ENCODE results near the gene CAMTA2. TPM values are rescaled to one million over a fixed set of nuclear protein-coding genes. Genes with fewer than 3 reads are reported as not detected.

CAMTA2 gene
- total and polyA plus RNA-seq, 2 donors (not counting 1 experiment from before 2014, with no cell fraction given) = 12.4 to 18.3 TPM

- Histone ChIP-seq H3K9ac (ENCODE audit: insufficient read depth, low read length) (peak within 1 kb of the TSS; percentile 88), H3K79me2 (ENCODE audit: control insufficient read depth, insufficient read depth, low read length) (peaks cover 15% of the 10 kb centered on the region), H2AFZ (ENCODE audit: low read length) (peak within 1 kb of the TSS; percentile 49), H4K20me1 (ENCODE audit: control insufficient read depth, extremely low read depth, insufficient read depth, low read length) (no peaks in the 10 kb centered on the region), H3K27me3 (ENCODE audit: control insufficient read depth, insufficient read depth, low read length) (no peaks in the 10 kb centered on the region), H3K9me3 (ENCODE audit: control insufficient read depth, insufficient read depth, low read depth, low read length) (no peaks in the 10 kb centered on the region), H3K4me2 (ENCODE audit: extremely low read depth, insufficient read depth, low read length) (peak within 1 kb of the TSS; percentile 100), H3K4me3 (replicated peaks in 1 of 4; ENCODE audit: control extremely low read depth in 1 of 4, insufficient read depth in 1 of 4, low read depth in 3 of 4, low read length in 4 of 4) (peak within 1 kb of the TSS; percentile 71 to 87 (median 86)), H3K36me3 (ENCODE audit: control insufficient read depth, insufficient read depth, low read length) (peaks cover 6% of the 10 kb centered on the region), H3K27ac (ENCODE audit: insufficient read depth, low read length) (peak within 1 kb of the TSS; percentile 97), H3K4me1 (ENCODE audit: control insufficient read depth, extremely low read depth, insufficient read depth, low read length) (peaks cover 19% of the 10 kb centered on the region)
- DNase-seq (ENCODE audit: low read depth in 2 of 2) = peak; percentile 97 to 99
- TF ChIP-seq EZH2 (IDR thresholded peaks at IDR 0.05; ENCODE audit: low read length, missing control alignments) = no peak
- TF ChIP-seq CTCF (conservative IDR thresholded peaks at IDR 0.05 in 1 of 2, IDR thresholded peaks at IDR 0.05 in 1 of 2; ENCODE audit: low read depth in 1 of 2, low read length in 2 of 2) = no peak
Observed at GRCh38 chr17:4967539-4968485, 19.7 kb downstream of the CAMTA2 start, which contains the start of gene SPAG7. Gene SPAG7, minus strand, starts transcription at chr17:4967817. Its CDS starts 13 bp downstream, at chr17:4967804.

- Histone ChIP-seq H3K4me3 (replicated peaks in 1 of 4; ENCODE audit: control extremely low read depth in 1 of 4, insufficient read depth in 1 of 4, low read depth in 3 of 4, low read length in 4 of 4) (peak overlapping the region; percentile 71 to 87 (median 86)), H2AFZ (ENCODE audit: low read length) (no peak overlapping the region), H3K36me3 (ENCODE audit: control insufficient read depth, insufficient read depth, low read length) (peaks cover 6% of the 10 kb centered on the region), H4K20me1 (ENCODE audit: control insufficient read depth, extremely low read depth, insufficient read depth, low read length) (no peaks in the 10 kb centered on the region), H3K4me1 (ENCODE audit: control insufficient read depth, extremely low read depth, insufficient read depth, low read length) (peaks cover 19% of the 10 kb centered on the region), H3K4me2 (ENCODE audit: extremely low read depth, insufficient read depth, low read length) (peak overlapping the region; percentile 100), H3K27ac (ENCODE audit: insufficient read depth, low read length) (peak overlapping the region; percentile 97), H3K27me3 (ENCODE audit: control insufficient read depth, insufficient read depth, low read length) (no peaks in the 10 kb centered on the region), H3K79me2 (ENCODE audit: control insufficient read depth, insufficient read depth, low read length) (peaks cover 15% of the 10 kb centered on the region), H3K9ac (ENCODE audit: insufficient read depth, low read length) (peak overlapping the region; percentile 88), H3K9me3 (ENCODE audit: control insufficient read depth, insufficient read depth, low read depth, low read length) (no peaks in the 10 kb centered on the region)
- TF ChIP-seq CTCF (conservative IDR thresholded peaks at IDR 0.05 in 1 of 2, IDR thresholded peaks at IDR 0.05 in 1 of 2; ENCODE audit: low read depth in 1 of 2, low read length in 2 of 2) = no peak
- TF ChIP-seq EZH2 (IDR thresholded peaks at IDR 0.05; ENCODE audit: low read length, missing control alignments) = no peak
- peak; percentile 100 for DNase-seq (ENCODE audit: low read depth in 2 of 2)
Observed at GRCh38 chr17:4966844-4967538, 20.5 kb downstream of the CAMTA2 start.

Data from fibroblast of lung (primary cell).